Stimulated activated memory B cell treated with anti-CD40 and anti-IgM and Interleukin-4, amounts not matched to agents 10 μg/mL and 1 μg/mL and 100 μg/mL, for 72 hours (primary cell): ENCODE results near the gene C12orf50.
"Not testable (repeated sequence)": the region's sequence is repeated elsewhere in the genome, so short reads cannot be mapped to it uniquely, and the experiment has no call there.

Source experiments
- ATAC-seq: fragments of 150-1000 bp; cut with Tn5 transposase; 2 replicates; pipeline ENCODE4 v1.10.0; 2021
- H3K27ac Mint-ChIP-seq: one replicate; pipeline ENCODE4 v1.8.0; 2022; ENCODE audit warnings: mild to moderate bottlenecking, mixed read lengths
- H3K27me3 Mint-ChIP-seq: one replicate; pipeline ENCODE4 v1.8.0; 2022; ENCODE audit warnings: mixed read lengths
- H3K36me3 Mint-ChIP-seq: one replicate; pipeline ENCODE4 v1.8.0; 2022; ENCODE audit warnings: mixed read lengths
- H3K4me1 Mint-ChIP-seq: one replicate; pipeline ENCODE4 v1.8.0; 2022; ENCODE audit warnings: mixed read lengths
- H3K4me3 Mint-ChIP-seq: one replicate; pipeline ENCODE4 v1.8.0; 2022; ENCODE audit warnings: mild to moderate bottlenecking, moderate library complexity, mixed read lengths
- H3K9me3 Mint-ChIP-seq: one replicate; pipeline ENCODE4 v1.8.0; 2022; ENCODE audit warnings: mixed read lengths

The C12orf50 gene

GRCh38 chr12:88017964-88018363, 11.2 kb downstream of the C12orf50 start:
- Mint-ChIP-seq H3K9me3 (peaks cover 7% of the 10 kb centered on the region), H3K27ac (no peak overlapping the region), H3K27me3 (peaks cover 51% of the 10 kb centered on the region), H3K4me1 (no peaks in the 10 kb centered on the region), H3K4me3 (no peak overlapping the region), H3K36me3 (no peaks in the 10 kb centered on the region)
- no peak for ATAC-seq

GRCh38 chr12:88015825-88016224, 13.4 kb downstream of the C12orf50 start:
- Mint-ChIP-seq H3K27ac (no peak overlapping the region), H3K9me3 (peaks cover 7% of the 10 kb centered on the region), H3K27me3 (peaks cover 50% of the 10 kb centered on the region), H3K36me3 (no peaks in the 10 kb centered on the region), H3K4me1 (no peaks in the 10 kb centered on the region), H3K4me3 (no peak overlapping the region)
- no peak for ATAC-seq

- H3K4me3 Mint-ChIP-seq = no peak overlapping the region
- peaks cover 25% of the 10 kb centered on the region for H3K27me3 Mint-ChIP-seq
- no peak overlapping the region for H3K27ac Mint-ChIP-seq
- H3K4me1 Mint-ChIP-seq = no peaks in the 10 kb centered on the region
- H3K36me3 Mint-ChIP-seq = no peaks in the 10 kb centered on the region
- no peaks in the 10 kb centered on the region for H3K9me3 Mint-ChIP-seq
- ATAC-seq = no peak
These were observed 17.4 kb downstream of the C12orf50 start for GRCh38 chr12:88011755-88012154.

DNA sequence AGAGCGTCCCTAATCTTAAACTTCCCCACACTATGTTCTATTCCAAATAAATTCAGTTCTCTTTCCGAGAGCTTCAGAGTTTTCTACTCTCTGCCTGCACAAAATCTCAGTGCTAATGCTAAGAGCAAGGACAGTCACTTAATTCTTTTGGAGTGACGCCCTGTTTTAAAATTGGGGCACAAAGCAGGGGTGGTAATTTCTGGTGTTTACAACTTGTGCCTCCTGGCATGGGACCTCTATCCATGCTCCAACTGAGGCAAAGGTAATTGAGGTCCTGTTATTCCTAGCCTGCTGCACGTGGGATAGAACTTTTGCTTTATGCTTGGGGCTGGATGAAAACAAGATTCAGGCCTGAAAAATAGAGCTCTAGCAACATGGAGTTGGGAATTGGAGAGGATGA, 22.9 kb downstream of the C12orf50 start:
- Mint-ChIP-seq H3K27ac (no peak overlapping the region), H3K4me3 (no peak overlapping the region), H3K4me1 (no peaks in the 10 kb centered on the region), H3K27me3 (no peaks in the 10 kb centered on the region), H3K9me3 (no peaks in the 10 kb centered on the region), H3K36me3 (no peaks in the 10 kb centered on the region)
- ATAC-seq = no peak

- no peaks in the 10 kb centered on the region for H3K27me3 Mint-ChIP-seq
- no peaks in the 10 kb centered on the region for H3K36me3 Mint-ChIP-seq
- no peaks in the 10 kb centered on the region for H3K9me3 Mint-ChIP-seq
- no peaks in the 10 kb centered on the region for H3K4me1 Mint-ChIP-seq
- no peak overlapping the region for H3K27ac Mint-ChIP-seq
- H3K4me3 Mint-ChIP-seq = no peak overlapping the region
- ATAC-seq = no peak
These were observed 27.9 kb downstream of the C12orf50 start for GRCh38 chr12:88001327-88001726.

DNA sequence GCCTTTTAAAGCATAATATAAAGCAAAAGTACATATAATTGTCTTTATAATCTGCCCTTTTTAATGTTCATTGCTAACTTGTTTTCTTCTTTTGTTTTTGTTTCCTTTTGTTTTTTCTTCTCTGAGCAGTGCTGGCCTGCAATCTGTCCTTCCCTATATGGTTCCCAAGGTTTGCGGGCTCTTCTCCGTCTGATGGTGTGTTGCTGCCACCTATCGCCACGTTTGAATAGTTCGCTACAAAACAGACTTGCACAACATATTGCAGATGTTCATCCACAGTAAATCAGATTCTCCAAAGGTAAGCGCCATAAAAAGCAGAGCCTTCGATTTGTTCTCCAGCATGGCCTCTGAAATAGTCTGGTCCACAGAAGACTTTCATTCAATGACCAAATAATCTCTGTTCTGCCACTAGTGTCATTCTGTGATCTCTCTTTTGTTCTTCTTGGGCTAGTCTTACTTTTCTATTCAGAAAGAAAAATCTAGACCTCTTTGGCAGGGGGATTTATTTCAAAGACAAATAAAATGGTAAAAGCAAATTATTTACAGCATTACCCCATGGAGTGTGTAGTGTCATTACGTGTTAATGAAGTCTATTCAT, 33.5 kb downstream of the C12orf50 start:
- H3K27ac Mint-ChIP-seq = no peak overlapping the region
- peak; percentile 76 for ATAC-seq
- no peaks in the 10 kb centered on the region for H3K9me3 Mint-ChIP-seq

DNA sequence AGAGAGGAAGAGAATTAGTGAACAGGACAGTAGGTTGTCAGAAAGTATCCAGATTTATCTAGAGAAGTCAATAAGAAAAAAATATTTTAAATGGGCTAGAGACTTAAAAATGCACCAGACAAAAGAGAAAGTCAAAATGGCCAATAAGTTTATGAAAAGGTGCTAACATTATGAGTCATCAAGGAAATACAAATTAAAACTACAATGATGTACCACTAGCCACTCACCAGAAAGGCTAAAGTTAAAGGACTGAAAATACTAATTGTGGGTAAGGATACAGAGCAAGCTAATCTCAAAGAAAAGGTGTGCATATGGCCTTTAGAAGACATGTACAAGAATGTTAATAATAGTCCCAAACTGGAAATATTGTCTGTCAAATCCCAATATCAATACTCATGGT, 37.7 kb downstream of the C12orf50 start:
- Mint-ChIP-seq H3K27ac (no peak overlapping the region), H3K4me3 (no peak overlapping the region), H3K27me3 (peaks cover 18% of the 10 kb centered on the region), H3K9me3 (no peaks in the 10 kb centered on the region), H3K4me1 (peaks cover 6% of the 10 kb centered on the region), H3K36me3 (no peaks in the 10 kb centered on the region)
- no peak for ATAC-seq

More for the DNA sequence above, 33.5 kb downstream of the C12orf50 start:
- H3K4me3 Mint-ChIP-seq = no peak overlapping the region
- H3K27me3 Mint-ChIP-seq = peaks cover 11% of the 10 kb centered on the region
- H3K36me3 Mint-ChIP-seq = no peaks in the 10 kb centered on the region
- H3K4me1 Mint-ChIP-seq = peaks cover 6% of the 10 kb centered on the region

- Mint-ChIP-seq H3K27ac (no peak overlapping the region), H3K36me3 (no peaks in the 10 kb centered on the region), H3K4me1 (no peaks in the 10 kb centered on the region), H3K4me3 (no peak overlapping the region), H3K9me3 (no peaks in the 10 kb centered on the region), H3K27me3 (peaks cover 18% of the 10 kb centered on the region)
- no peak for ATAC-seq
These were observed 40.7 kb downstream of the C12orf50 start for GRCh38 chr12:87988534-87988933.

DNA sequence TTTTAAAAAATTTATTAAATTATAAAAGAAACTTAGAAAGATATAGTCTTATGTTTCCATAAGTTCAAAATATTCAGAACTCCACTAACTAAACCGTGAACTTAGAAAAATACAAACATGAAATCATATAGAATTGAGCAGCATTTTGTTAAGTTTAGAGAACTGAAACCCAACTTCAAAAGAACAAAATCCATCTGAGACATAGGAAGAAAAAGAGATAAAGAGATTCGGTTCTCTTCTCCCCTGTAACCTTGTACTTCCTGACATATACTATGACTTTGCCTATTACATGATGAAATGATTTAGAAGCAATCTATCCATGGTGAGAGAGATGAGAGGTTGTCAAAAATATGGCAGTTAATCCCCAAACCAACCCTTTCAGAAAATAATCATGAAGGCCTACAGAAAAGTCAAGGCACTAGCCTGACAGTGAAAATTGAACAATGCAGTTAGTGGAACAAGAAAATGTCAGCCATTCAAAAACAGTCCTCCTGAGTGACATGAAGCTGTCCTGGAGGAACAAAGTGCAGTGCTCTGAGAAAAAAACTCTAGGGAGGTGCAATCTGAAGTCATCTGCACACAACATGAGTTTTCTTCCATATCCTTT, 44.0 kb downstream of the C12orf50 start:
- no peaks in the 10 kb centered on the region for H3K4me1 Mint-ChIP-seq
- no peaks in the 10 kb centered on the region for H3K9me3 Mint-ChIP-seq
- no peaks in the 10 kb centered on the region for H3K36me3 Mint-ChIP-seq
- H3K4me3 Mint-ChIP-seq = no peak overlapping the region
- no peak overlapping the region for H3K27ac Mint-ChIP-seq
- H3K27me3 Mint-ChIP-seq = peaks cover 7% of the 10 kb centered on the region
- no peak for ATAC-seq

DNA sequence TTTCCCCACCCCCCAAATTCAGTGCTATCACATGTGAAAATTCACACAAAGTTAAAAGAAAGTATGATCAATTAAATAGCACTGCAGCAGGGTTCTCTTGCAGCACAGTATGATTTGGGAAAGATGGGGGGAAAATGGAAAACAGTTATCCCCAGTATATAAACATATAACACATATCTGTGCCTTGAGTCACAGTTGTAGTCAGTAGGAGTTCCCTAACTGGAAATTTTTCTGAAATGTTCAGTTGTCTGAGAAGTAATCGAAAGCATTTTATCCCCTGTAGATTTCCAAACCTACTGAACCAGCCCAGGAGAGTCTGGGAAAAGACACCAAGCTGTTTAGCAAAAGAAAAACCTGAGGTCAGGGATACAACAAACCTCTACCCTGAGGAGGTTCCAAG, 47.0 kb downstream of the C12orf50 start:
- no peak for ATAC-seq
- Mint-ChIP-seq H3K4me1 (no peaks in the 10 kb centered on the region), H3K36me3 (no peaks in the 10 kb centered on the region), H3K9me3 (no peaks in the 10 kb centered on the region), H3K27me3 (no peaks in the 10 kb centered on the region), H3K4me3 (no peak overlapping the region), H3K27ac (no peak overlapping the region)

DNA sequence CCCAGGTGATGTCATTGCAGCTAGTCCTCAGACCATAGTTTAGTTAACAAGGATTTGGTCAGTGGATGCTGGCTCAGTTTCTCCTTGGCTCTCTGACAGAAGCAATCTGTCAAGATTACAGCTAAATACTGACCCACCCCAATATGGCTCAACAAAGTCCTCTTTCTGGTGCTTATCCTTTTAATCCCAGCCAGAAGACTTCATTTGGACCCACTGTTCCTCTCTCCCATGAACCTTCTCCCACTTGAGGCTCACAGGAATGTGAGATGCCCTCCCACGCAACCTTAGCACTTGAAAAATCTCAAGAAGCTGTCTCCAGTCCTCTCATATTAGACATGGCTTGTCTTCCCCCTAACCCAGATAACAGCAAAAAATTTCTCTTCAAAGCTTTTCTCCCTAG, 47.7 kb downstream of the C12orf50 start:
- no peak for ATAC-seq
- Mint-ChIP-seq H3K27ac (no peak overlapping the region), H3K4me3 (no peak overlapping the region), H3K9me3 (no peaks in the 10 kb centered on the region), H3K27me3 (no peaks in the 10 kb centered on the region), H3K36me3 (no peaks in the 10 kb centered on the region), H3K4me1 (no peaks in the 10 kb centered on the region)

DNA sequence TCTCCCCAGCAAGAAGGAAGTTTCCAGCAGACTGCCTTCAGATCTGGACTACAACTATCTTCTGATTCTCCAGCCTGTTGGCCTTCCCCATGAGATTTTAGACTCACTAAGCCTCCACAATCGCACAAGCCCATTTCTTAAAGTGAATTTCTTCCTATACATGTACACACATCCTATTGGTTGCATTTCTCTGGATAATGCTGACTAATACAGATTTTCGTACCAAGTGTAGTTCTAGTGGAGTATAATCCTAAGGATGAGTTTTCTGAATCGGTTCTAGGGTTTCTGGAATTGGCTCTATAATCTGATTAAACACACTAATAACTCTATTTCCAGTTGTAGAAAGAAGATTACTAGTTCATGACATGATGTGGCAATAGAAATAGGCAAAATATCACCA, 53.3 kb downstream of the C12orf50 start:
- no peak overlapping the region for H3K4me3 Mint-ChIP-seq
- H3K27ac Mint-ChIP-seq = no peak overlapping the region
- no peaks in the 10 kb centered on the region for H3K27me3 Mint-ChIP-seq
- ATAC-seq = no peak
- no peaks in the 10 kb centered on the region for H3K4me1 Mint-ChIP-seq
- H3K36me3 Mint-ChIP-seq = no peaks in the 10 kb centered on the region
- peaks cover 8% of the 10 kb centered on the region for H3K9me3 Mint-ChIP-seq

DNA sequence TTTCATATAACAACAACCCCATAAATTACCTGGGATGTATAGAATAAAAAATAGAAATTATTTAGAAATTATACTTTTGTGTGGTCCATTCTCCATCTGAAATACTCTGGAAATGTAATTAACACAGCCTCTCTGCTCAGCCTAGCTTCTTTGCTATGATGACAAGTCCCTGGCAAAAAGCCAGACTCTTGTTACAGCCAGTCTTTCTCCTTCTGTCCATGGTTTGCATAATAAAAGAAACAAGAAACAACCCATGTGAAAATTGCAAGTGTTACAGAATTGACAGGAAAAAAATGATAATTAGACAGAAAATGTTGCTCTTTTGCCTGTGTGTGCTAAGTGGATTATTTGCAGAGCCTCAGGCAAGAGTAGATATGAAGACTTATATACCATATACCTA, 61.3 kb downstream of the C12orf50 start:
- Mint-ChIP-seq H3K36me3 (no peaks in the 10 kb centered on the region), H3K9me3 (peaks cover 4% of the 10 kb centered on the region), H3K27ac (no peak overlapping the region), H3K27me3 (no peaks in the 10 kb centered on the region), H3K4me1 (no peaks in the 10 kb centered on the region), H3K4me3 (no peak overlapping the region)
- ATAC-seq = no peak

- Mint-ChIP-seq H3K27ac (no peak overlapping the region), H3K27me3 (no peaks in the 10 kb centered on the region), H3K9me3 (no peaks in the 10 kb centered on the region), H3K4me1 (no peaks in the 10 kb centered on the region), H3K36me3 (no peaks in the 10 kb centered on the region), H3K4me3 (no peak overlapping the region)
- no peak for ATAC-seq
These were observed 68.6 kb downstream of the C12orf50 start for GRCh38 chr12:87960566-87960965.

DNA sequence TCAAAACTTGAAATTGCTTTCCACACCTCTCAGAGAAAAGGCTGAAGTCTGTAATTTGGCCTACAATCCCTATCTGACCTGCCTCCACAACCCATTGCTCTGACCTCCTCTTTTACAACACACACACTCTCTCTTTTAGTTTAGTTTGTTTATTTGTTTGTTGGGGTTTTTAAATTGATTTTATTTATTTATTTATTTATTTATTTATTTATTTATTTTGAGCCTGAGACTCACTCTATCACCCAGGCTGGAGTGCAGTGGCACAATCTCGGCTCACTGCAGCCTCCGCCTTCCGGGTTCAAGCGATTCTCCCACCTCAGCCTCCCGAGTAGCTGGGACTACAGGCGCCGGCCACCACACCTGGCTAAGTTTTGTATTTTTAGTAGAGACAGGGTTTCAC, 75.2 kb downstream of the C12orf50 start:
- H3K27me3 Mint-ChIP-seq, H3K27ac Mint-ChIP-seq, H3K9me3 Mint-ChIP-seq, H3K4me3 Mint-ChIP-seq, ATAC-seq, H3K4me1 Mint-ChIP-seq, H3K36me3 Mint-ChIP-seq: not testable (repeated sequence)

GRCh38 chr12:87953256-87953860, 75.8 kb downstream of the C12orf50 start:
- Mint-ChIP-seq H3K27ac (no peak overlapping the region), H3K4me3 (no peak overlapping the region), H3K9me3 (peaks cover 6% of the 10 kb centered on the region), H3K36me3 (no peaks in the 10 kb centered on the region), H3K4me1 (no peaks in the 10 kb centered on the region), H3K27me3 (no peaks in the 10 kb centered on the region)
- no peak for ATAC-seq
